GM18951 (cell line): ENCODE data around the gene MLYCD.

ENCODE experiments used
- POLR2A ChIP-seq: IDR thresholded peaks from 4 replicates; pipeline ENCODE4 v1.6.1; 2011; ENCODE audit warnings: mild to moderate bottlenecking; ENCODE audit not compliant: insufficient read length, insufficient read depth; ENCODE audit errors: extremely low read depth
- in situ Hi-C: fragments of 300-500 bp; cut with MboI; formaldehyde crosslinking; loops from one replicate; pipeline ENCODE4 v1.12.0; 2022; ENCODE audit warnings: low sequenced_read_pairs, mixed read lengths, inconsistent platforms; ENCODE audit not compliant: unreplicated experiment

MLYCD gene

GRCh38 chr16:83970430-83970815 lies 71.5 kb downstream of the MLYCD start:
- in situ Hi-C loops: loop anchor here (25.0 kb wide), 1 partner anchor 217 kb away; the partner anchor contains the start of genes ADAD2 and TAF1C
- TF ChIP-seq POLR2A: no peak

- no peak for TF ChIP-seq POLR2A
- in situ Hi-C loops: loop anchor here (25.0 kb wide), 1 partner anchor 216 kb away; the partner anchor contains the start of genes ADAD2 and TAF1C
Observed at GRCh38 chr16:83971165-83972130, 72.5 kb downstream of the MLYCD start.

GRCh38 chr16:83972256-83973008 lies 73.5 kb downstream of the MLYCD start:
- TF ChIP-seq POLR2A: no peak
- in situ Hi-C loops: loop anchor here (25.0 kb wide), 1 partner anchor 215 kb away; the partner anchor contains the start of genes ADAD2 and TAF1C

- TF ChIP-seq POLR2A: no peak
- in situ Hi-C loops: loop anchor here (25.0 kb wide), 1 partner anchor 214 kb away; the partner anchor contains the start of genes ADAD2 and TAF1C
Observed at GRCh38 chr16:83973077-83973476, 74.2 kb downstream of the MLYCD start.

GRCh38 chr16:83973581-83974385 lies 74.9 kb downstream of the MLYCD start:
- in situ Hi-C loops: loop anchor here (25.0 kb wide), 1 partner anchor 214 kb away; the partner anchor contains the start of genes ADAD2 and TAF1C
- TF ChIP-seq POLR2A: no peak

- no peak for TF ChIP-seq POLR2A
- in situ Hi-C loops: loop anchor here (25.0 kb wide), 1 partner anchor 213 kb away; the partner anchor contains the start of genes ADAD2 and TAF1C
Observed at GRCh38 chr16:83974475-83974874, 75.6 kb downstream of the MLYCD start.

GRCh38 chr16:83975590-83976260 lies 76.8 kb downstream of the MLYCD start:
- TF ChIP-seq POLR2A: no peak
- in situ Hi-C loops: no loop called here
